IMR-90 (cell line): ENCODE measurements around the gene TGFB3.
"Not testable (repeated sequence)": the region's sequence is repeated elsewhere in the genome, so short reads cannot be mapped to it uniquely, and the experiment has no call there.

ENCODE experiments used
- BHLHE40 ChIP-seq: fragments of 150-350 bp; IDR thresholded peaks from 2 replicates; pipeline ENCODE4 v1.6.1; 2016; ENCODE audit warnings: mild to moderate bottlenecking, low read depth, low read length
- CEBPB ChIP-seq: IDR thresholded peaks from 2 replicates; pipeline ENCODE4 v1.6.1; 2012; ENCODE audit warnings: low read depth, low read length, improper control_type of control experiment
- CHD1 ChIP-seq: IDR thresholded peaks from 2 replicates; pipeline ENCODE4 v1.6.1; 2012; ENCODE audit warnings: low read depth, low read length, improper control_type of control experiment
- CTCF ChIP-seq: conservative IDR thresholded peaks from 2 replicates; pipeline ENCODE4 v1.5.1; 2012; ENCODE audit warnings: mild to moderate bottlenecking, low read depth, low read length, improper control_type of control experiment
- FOS ChIP-seq: fragments of 150-350 bp; IDR thresholded peaks from 2 replicates; pipeline ENCODE4 v1.6.1; 2016; ENCODE audit warnings: low read depth, low read length
- NFE2L2 ChIP-seq: fragments of 150-350 bp; IDR thresholded peaks from 2 replicates; pipeline ENCODE4 v1.6.1; 2016; ENCODE audit warnings: low read depth, mild to moderate bottlenecking, low read length
- POLR2A ChIP-seq: IDR thresholded peaks from 2 replicates; pipeline ENCODE4 v1.6.1; 2012; ENCODE audit warnings: mild to moderate bottlenecking, low read depth, low read length
- RCOR1 ChIP-seq: IDR thresholded peaks from 2 replicates; pipeline ENCODE4 v1.6.1; 2012; ENCODE audit warnings: mild to moderate bottlenecking, low read length, improper control_type of control experiment; ENCODE audit not compliant: insufficient replicate concordance
- RFX5 ChIP-seq: IDR thresholded peaks from 2 replicates; pipeline ENCODE4 v1.8.0; 2012; ENCODE audit warnings: low read depth, mild to moderate bottlenecking, low read length, moderate library complexity
- SMC3 ChIP-seq: fragments of 150-350 bp; IDR thresholded peaks from 2 replicates; pipeline ENCODE4 v1.6.1; 2016; ENCODE audit warnings: low read depth, mild to moderate bottlenecking, antibody characterized with exemption, low read length, moderate library complexity
- TF ChIP-seq, protein P1 (sequence below): fragments of 150-350 bp; IDR thresholded peaks from 2 replicates; pipeline ENCODE4 v1.6.1; 2017; ENCODE audit warnings: mild to moderate bottlenecking, antibody characterized with exemption, low read length, low read depth
- TF ChIP-seq, protein P2 (sequence below): fragments of 150-350 bp; IDR thresholded peaks from 2 replicates; pipeline ENCODE4 v1.6.1; 2016; ENCODE audit warnings: low read depth, mild to moderate bottlenecking, low read length, moderate library complexity, borderline replicate concordance

- not testable (repeated sequence) for TF ChIP-seq POLR2A, RFX5, CTCF, SMC3, CEBPB, FOS, BHLHE40, RCOR1, NFE2L2, CHD1
- TF ChIP-seq, protein P1, sequence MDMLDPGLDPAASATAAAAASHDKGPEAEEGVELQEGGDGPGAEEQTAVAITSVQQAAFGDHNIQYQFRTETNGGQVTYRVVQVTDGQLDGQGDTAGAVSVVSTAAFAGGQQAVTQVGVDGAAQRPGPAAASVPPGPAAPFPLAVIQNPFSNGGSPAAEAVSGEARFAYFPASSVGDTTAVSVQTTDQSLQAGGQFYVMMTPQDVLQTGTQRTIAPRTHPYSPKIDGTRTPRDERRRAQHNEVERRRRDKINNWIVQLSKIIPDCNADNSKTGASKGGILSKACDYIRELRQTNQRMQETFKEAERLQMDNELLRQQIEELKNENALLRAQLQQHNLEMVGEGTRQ: not testable (repeated sequence)
- TF ChIP-seq, protein P2, sequence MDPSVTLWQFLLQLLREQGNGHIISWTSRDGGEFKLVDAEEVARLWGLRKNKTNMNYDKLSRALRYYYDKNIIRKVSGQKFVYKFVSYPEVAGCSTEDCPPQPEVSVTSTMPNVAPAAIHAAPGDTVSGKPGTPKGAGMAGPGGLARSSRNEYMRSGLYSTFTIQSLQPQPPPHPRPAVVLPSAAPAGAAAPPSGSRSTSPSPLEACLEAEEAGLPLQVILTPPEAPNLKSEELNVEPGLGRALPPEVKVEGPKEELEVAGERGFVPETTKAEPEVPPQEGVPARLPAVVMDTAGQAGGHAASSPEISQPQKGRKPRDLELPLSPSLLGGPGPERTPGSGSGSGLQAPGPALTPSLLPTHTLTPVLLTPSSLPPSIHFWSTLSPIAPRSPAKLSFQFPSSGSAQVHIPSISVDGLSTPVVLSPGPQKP: not testable (repeated sequence)
Measured at GRCh38 chr14:75925141-75925840, 56.5 kb downstream of the TGFB3 start.
